ENCODE data around the gene NUP188.

The NUP188 gene

GRCh38 chr9:129008986-129009583 is 61.6 kb downstream of the NUP188 start:
- no peak for DNase-seq

- no peak for DNase-seq
These were observed 62.2 kb downstream of the NUP188 start for GRCh38 chr9:129009584-129010141.

- no peak for DNase-seq
These were observed 62.9 kb downstream of the NUP188 start for GRCh38 chr9:129010267-129010975.

GRCh38 chr9:129011170-129011569 is 63.7 kb downstream of the NUP188 start:
- DNase-seq, result no peak

GRCh38 chr9:129011761-129012181 is 64.3 kb downstream of the NUP188 start:
- DNase-seq, result no peak

- no peak for DNase-seq
These were observed 64.8 kb downstream of the NUP188 start for GRCh38 chr9:129012343-129012742.

- DNase-seq, result no peak
These were observed 65.5 kb downstream of the NUP188 start for GRCh38 chr9:129012893-129013448.

GRCh38 chr9:129013674-129014073 is 66.2 kb downstream of the NUP188 start:
- DNase-seq, result no peak

GRCh38 chr9:129014124-129014523 is 66.6 kb downstream of the NUP188 start:
- DNase-seq, result no peak

GRCh38 chr9:129014608-129015007 is 67.1 kb downstream of the NUP188 start:
- DNase-seq, result no peak

- DNase-seq, result no peak
These were observed 73.6 kb downstream of the NUP188 start for GRCh38 chr9:129021091-129021490.

- DNase-seq, result no peak
These were observed 74.5 kb downstream of the NUP188 start for GRCh38 chr9:129022037-129022436.

- DNase-seq, result no peak
These were observed 75.8 kb downstream of the NUP188 start for GRCh38 chr9:129023036-129023907.

GRCh38 chr9:129023908-129024233 is 76.4 kb downstream of the NUP188 start:
- no peak for DNase-seq

GRCh38 chr9:129026442-129027223 is 79.1 kb downstream of the NUP188 start:
- DNase-seq, result no peak

- no peak for DNase-seq
These were observed 79.8 kb downstream of the NUP188 start for GRCh38 chr9:129027224-129027684.

GRCh38 chr9:129027685-129028191 is 80.2 kb downstream of the NUP188 start:
- no peak for DNase-seq

- peak; percentile 79 for DNase-seq
These were observed 80.9 kb downstream of the NUP188 start, which contains the start of gene SH3GLB2 for GRCh38 chr9:129028192-129028966. Gene SH3GLB2, minus strand, starts transcription at chr9:129028331. Its CDS starts 177 bp downstream, at chr9:129028154.

- DNase-seq, result no peak
These were observed 82.7 kb downstream of the NUP188 start for GRCh38 chr9:129030191-129030590.

GRCh38 chr9:129031514-129031913 is 84.0 kb downstream of the NUP188 start:
- DNase-seq, result no peak

GRCh38 chr9:129032541-129033159 is 85.2 kb downstream of the NUP188 start:
- DNase-seq, result no peak
